Activated CD8-positive, alpha-beta memory T cell treated with anti-CD3 and anti-CD28 coated beads for 1 hour (primary cell): ENCODE results near the gene GPR148.

ENCODE experiments used
- DNase-seq, 2 donors: peaks; one replicate each; pipeline ENCODE4 v3.0.0-alpha.2; 2020; ENCODE audit warnings: low read depth in 1 of 2; ENCODE audit errors: extremely low read depth in 1 of 2

GPR148 gene

GRCh38 chr2:130749078-130749477, 20.2 kb downstream of the GPR148 start:
- DNase-seq, result no peak

GRCh38 chr2:130749641-130750040, 20.8 kb downstream of the GPR148 start:
- DNase-seq, result no peak

- DNase-seq, result no peak
Observed at GRCh38 chr2:130754811-130755210, 25.9 kb downstream of the GPR148 start.

GRCh38 chr2:130755256-130756052, 26.6 kb downstream of the GPR148 start, which contains the start of gene AMER3:
TSS of gene AMER3 (plus strand) at chr2:130755540. CDS start at chr2:130762073, 6,533 bp downstream.
- DNase-seq, result no peak

- DNase-seq, result no peak
Observed at GRCh38 chr2:130756053-130756873, 27.4 kb downstream of the GPR148 start.

GRCh38 chr2:130756874-130757668, 28.2 kb downstream of the GPR148 start:
- DNase-seq, result no peak

- no peak for DNase-seq
Observed at GRCh38 chr2:130759906-130760753, 31.3 kb downstream of the GPR148 start.

GRCh38 chr2:130760754-130761751, 32.2 kb downstream of the GPR148 start:
- no peak for DNase-seq

GRCh38 chr2:130762031-130762909, 33.4 kb downstream of the GPR148 start:
- no peak for DNase-seq

GRCh38 chr2:130762910-130763385, 34.1 kb downstream of the GPR148 start:
- DNase-seq, result no peak

- no peak for DNase-seq
Observed at GRCh38 chr2:130763405-130763804, 34.5 kb downstream of the GPR148 start.

- DNase-seq, result no peak
Observed at GRCh38 chr2:130764035-130764820, 35.4 kb downstream of the GPR148 start.

GRCh38 chr2:130764821-130765115, 35.9 kb downstream of the GPR148 start:
- no peak for DNase-seq

- DNase-seq, result no peak
Observed at GRCh38 chr2:130765464-130765863, 36.6 kb downstream of the GPR148 start.

- DNase-seq, result no peak
Observed at GRCh38 chr2:130766037-130766436, 37.2 kb downstream of the GPR148 start.

GRCh38 chr2:130766711-130767407, 38.0 kb downstream of the GPR148 start:
- DNase-seq, result no peak

- no peak for DNase-seq
Observed at GRCh38 chr2:130767408-130767775, 38.5 kb downstream of the GPR148 start.
